Frontal cortex (tissue), 1 donor: ENCODE measurements around the gene PXMP4. TPM values are rescaled to one million over a fixed set of nuclear protein-coding genes. Genes with fewer than 3 reads are reported as not detected.

Experiments
- total RNA-seq: library from RNA; depleted of rRNA; stranded (reverse); fragments of >200 nt; gene quantifications from one replicate; pipeline ENCODE4 v1.2.3, GENCODE V29; 2014

PXMP4 gene
- total RNA-seq, 1 donor from 2014 or later = 10.6 TPM

Other genes starting within 250 kb of the PXMP4 start
- gene CBFA2T2, start 230.2 kb downstream of the PXMP4 start, total RNA-seq = 24.9 TPM
- 0.41 TPM for gene C20orf144, start 58.0 kb downstream of the PXMP4 start, total RNA-seq
- gene ACTL10, start 53.4 kb downstream of the PXMP4 start, total RNA-seq = 0.82 TPM
- gene NECAB3, start 45.9 kb downstream of the PXMP4 start, total RNA-seq = 33.8 TPM
- gene E2F1, start 33.9 kb downstream of the PXMP4 start, total RNA-seq = 2.4 TPM
- 2.4 TPM for gene ZNF341, start 11.7 kb upstream of the PXMP4 start, total RNA-seq
- gene CHMP4B, start 91.0 kb upstream of the PXMP4 start, total RNA-seq = 27.7 TPM